Measurements from ENCODE around the gene POPDC2.

DNA sequence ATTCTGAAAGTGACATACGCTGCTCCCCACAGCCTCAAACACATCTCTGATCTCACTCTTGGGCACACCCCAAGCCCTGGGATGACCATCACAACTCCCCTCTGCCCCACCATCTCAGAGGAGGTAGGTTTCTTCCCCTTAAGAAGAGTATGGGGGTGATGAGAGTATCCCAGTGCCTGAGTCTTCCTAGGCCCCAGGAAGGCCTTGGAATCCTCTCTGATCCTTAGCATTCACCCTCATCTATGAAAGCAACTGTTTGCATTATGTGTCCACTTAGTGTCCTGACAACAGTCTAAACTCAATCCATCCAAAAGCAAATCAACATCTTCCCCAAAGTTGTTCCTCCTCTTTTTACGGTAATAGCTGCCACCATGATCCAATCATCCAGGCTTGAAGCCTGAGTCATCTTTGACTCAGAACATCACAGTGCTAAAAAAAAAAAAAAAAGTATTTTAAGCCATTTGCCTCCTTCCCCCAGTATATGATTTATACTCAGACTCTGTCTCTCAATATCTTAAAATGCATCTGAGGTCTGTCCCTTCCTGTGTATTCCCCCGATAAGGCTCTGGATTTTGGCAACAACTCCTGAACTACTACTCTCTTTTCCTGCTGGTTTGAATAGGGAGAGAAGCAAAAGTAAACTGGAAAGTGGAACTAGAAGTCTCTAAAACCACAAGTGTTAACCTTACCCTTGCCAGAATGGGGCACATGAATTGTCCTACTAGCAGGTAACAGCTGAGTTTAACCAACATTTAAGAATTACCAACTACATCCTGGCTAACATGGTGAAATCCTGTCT, 22.5 kb downstream of the POPDC2 start:
- TF ChIP-seq CTCF (IDR thresholded peaks at IDR 0.05; ENCODE audit: poor library complexity) (no peak), EZH2 (IDR thresholded peaks at IDR 0.05; ENCODE audit: borderline replicate concordance) (no peak)

Data from hepatocyte (in vitro differentiated cells).